ENCODE results near the gene GBF1.

The GBF1 gene

GRCh38 chr10:102410429-102411073 lies 165.2 kb downstream of the GBF1 start:
- no peak for TF ChIP-seq CTCF (IDR thresholded peaks at IDR 0.05)

GRCh38 chr10:102411341-102412255 lies 166.3 kb downstream of the GBF1 start:
- TF ChIP-seq CTCF (IDR thresholded peaks at IDR 0.05) = no peak

GRCh38 chr10:102412293-102412692 lies 167.0 kb downstream of the GBF1 start:
- TF ChIP-seq CTCF (IDR thresholded peaks at IDR 0.05) = no peak

- TF ChIP-seq CTCF (IDR thresholded peaks at IDR 0.05) = no peak
Measured at GRCh38 chr10:102413053-102413705, 167.8 kb downstream of the GBF1 start.

GRCh38 chr10:102413806-102414561 lies 168.7 kb downstream of the GBF1 start:
- TF ChIP-seq CTCF (IDR thresholded peaks at IDR 0.05) = no peak

GRCh38 chr10:102414749-102415148 lies 169.4 kb downstream of the GBF1 start:
- TF ChIP-seq CTCF (IDR thresholded peaks at IDR 0.05) = no peak

GRCh38 chr10:102416283-102416682 lies 171.0 kb downstream of the GBF1 start:
- no peak for TF ChIP-seq CTCF (IDR thresholded peaks at IDR 0.05)
